Measurements from ENCODE around the gene GNB1.

GRCh38 chr1:1920057-1920607 is 29.2 kb upstream of the GNB1 start:
- TF ChIP-seq POLR2A (IDR thresholded peaks at IDR 0.05; ENCODE audit: low read length) (no peak), GATA1 (IDR thresholded peaks at IDR 0.05; ENCODE audit: low read depth, low read length) (no peak)

Measured in erythroblast (primary cell).